Left ventricle myocardium inferior (tissue), 1 donor: ENCODE data around the gene PSMG1. TPM values are rescaled to one million over a fixed set of nuclear protein-coding genes. Genes with fewer than 3 reads are reported as not detected.

Experiments
- DNase-seq: peaks from one replicate; pipeline ENCODE4 v3.0.0-alpha.2; 2020
- H3K27ac ChIP-seq: fragments of 200-600 bp; replicated peaks from 2 replicates; pipeline ENCODE4 v1.8.0; 2021
- H3K27me3 ChIP-seq: fragments of 200-600 bp; 2 replicates; pipeline ENCODE4 v1.8.0; 2021; ENCODE audit warnings: low read depth
- H3K36me3 ChIP-seq: fragments of 200-600 bp; 2 replicates; pipeline ENCODE4 v1.8.0; 2021
- H3K4me1 ChIP-seq: fragments of 200-600 bp; 2 replicates; pipeline ENCODE4 v1.8.0; 2021
- H3K4me3 ChIP-seq: fragments of 200-600 bp; 2 replicates; pipeline ENCODE4 v1.8.0; 2021; ENCODE audit warnings: mild to moderate bottlenecking, moderate library complexity
- H3K9me3 ChIP-seq: fragments of 200-600 bp; replicated peaks from 2 replicates; pipeline ENCODE4 v1.8.0; 2021
- CTCF ChIP-seq: fragments of 200-600 bp; IDR thresholded peaks from 2 replicates; pipeline ENCODE4 v1.8.0; 2021; ENCODE audit warnings: antibody characterized with exemption, mild to moderate bottlenecking, borderline replicate concordance
- intact Hi-C: fragments of 100-400 bp; cut with micrococcal nuclease; formaldehyde crosslinking; loops from one replicate; pipeline ENCODE4 v1.11.0; 2022
- total RNA-seq: library from RNA; stranded (reverse); fragmentation: NEBNext Ultra II Directional; extraction: Animal tissue kit (Norgen Biotek cat#: 25700); gene quantifications from one replicate; pipeline ENCODE4 v1.2.1, GENCODE V29; 2021
- donor health status: DM: no; HTN: yes; CAD: no; lungs with severe emphysema.

Gene PSMG1
- total RNA-seq, 1 donor from 2014 or later = 20.7 TPM

GRCh38 chr21:39209334-39209688 is 26.1 kb upstream of the PSMG1 start:
- TF ChIP-seq CTCF = no peak
- intact Hi-C loops = no loop called here
- Histone ChIP-seq H3K36me3 (peaks cover 80% of the 10 kb centered on the region), H3K4me3 (no peak overlapping the region), H3K9me3 (no peaks in the 10 kb centered on the region), H3K27ac (no peak overlapping the region), H3K4me1 (no peaks in the 10 kb centered on the region), H3K27me3 (no peaks in the 10 kb centered on the region)
- DNase-seq = no peak

- Histone ChIP-seq H3K27me3 (no peaks in the 10 kb centered on the region), H3K4me1 (no peaks in the 10 kb centered on the region), H3K36me3 (peaks cover 79% of the 10 kb centered on the region), H3K9me3 (no peaks in the 10 kb centered on the region), H3K4me3 (no peak overlapping the region), H3K27ac (no peak overlapping the region)
- intact Hi-C loops = no loop called here
- no peak for DNase-seq
- TF ChIP-seq CTCF = no peak
Observed at GRCh38 chr21:39208624-39209333, 25.5 kb upstream of the PSMG1 start.

- Histone ChIP-seq H3K4me1 (no peaks in the 10 kb centered on the region), H3K36me3 (peaks cover 87% of the 10 kb centered on the region), H3K4me3 (no peak overlapping the region), H3K9me3 (no peaks in the 10 kb centered on the region), H3K27ac (no peak overlapping the region), H3K27me3 (no peaks in the 10 kb centered on the region)
- peak; percentile 23 for TF ChIP-seq CTCF
- no peak for DNase-seq
- intact Hi-C loops = no loop called here
Observed at GRCh38 chr21:39204134-39204533, 20.9 kb upstream of the PSMG1 start.

- H3K27ac ChIP-seq = no peak overlapping the region
- no peaks in the 10 kb centered on the region for H3K9me3 ChIP-seq
- H3K4me1 ChIP-seq = peaks cover 8% of the 10 kb centered on the region
- DNase-seq = no peak
- intact Hi-C loops = no loop called here
- no peaks in the 10 kb centered on the region for H3K27me3 ChIP-seq
- peaks cover 97% of the 10 kb centered on the region for H3K36me3 ChIP-seq
- no peak for TF ChIP-seq CTCF
- H3K4me3 ChIP-seq = no peak overlapping the region
Observed at GRCh38 chr21:39198800-39199199, 15.5 kb upstream of the PSMG1 start.

GRCh38 chr21:39197448-39198233 is 14.4 kb upstream of the PSMG1 start:
- H3K4me3 ChIP-seq = no peak overlapping the region
- peaks cover 96% of the 10 kb centered on the region for H3K36me3 ChIP-seq
- TF ChIP-seq CTCF = no peak
- no peak overlapping the region for H3K27ac ChIP-seq
- intact Hi-C loops = no loop called here
- H3K9me3 ChIP-seq = no peaks in the 10 kb centered on the region
- DNase-seq = no peak
- peaks cover 8% of the 10 kb centered on the region for H3K4me1 ChIP-seq
- H3K27me3 ChIP-seq = no peaks in the 10 kb centered on the region
